ENCODE results near the gene PLEKHO1. TPM values are rescaled to one million over a fixed set of nuclear protein-coding genes. Genes with fewer than 3 reads are reported as not detected.
"Not testable (repeated sequence)": the region's sequence is repeated elsewhere in the genome, so short reads cannot be mapped to it uniquely, and the experiment has no call there.

PLEKHO1 gene
- polyA plus RNA-seq, 1 donor from 2014 or later = 213 TPM

GRCh38 chr1:150144606-150145005 lies 5.1 kb upstream of the PLEKHO1 start:
- Histone ChIP-seq H3K27me3 (ENCODE audit: insufficient read depth, low read depth, low read length) (no peaks in the 10 kb centered on the region), H3K36me3 (ENCODE audit: insufficient read depth, low read length) (no peaks in the 10 kb centered on the region), H3K27ac (ENCODE audit: low read length) (no peak overlapping the region), H3K4me3 (ENCODE audit: low read length) (no peak overlapping the region), H2AFZ (ENCODE audit: low read depth, low read length) (no peak overlapping the region), H4K20me1 (ENCODE audit: insufficient read depth) (no peaks in the 10 kb centered on the region), H3K4me2 (ENCODE audit: low read length) (no peak overlapping the region), H3K9me2 (ENCODE audit: insufficient read depth, low read length) (no peaks in the 10 kb centered on the region), H3K79me2 (replicated peaks; ENCODE audit: insufficient read depth, low read length) (peaks cover 24% of the 10 kb centered on the region), H3K9ac (ENCODE audit: low read length) (no peak overlapping the region), H3F3A (ENCODE audit: insufficient read depth, low read length, poor library complexity, severe bottlenecking) (no peaks in the 10 kb centered on the region), H3K9me3 (ENCODE audit: low read length) (no peaks in the 10 kb centered on the region)
- TF ChIP-seq, protein P1, sequence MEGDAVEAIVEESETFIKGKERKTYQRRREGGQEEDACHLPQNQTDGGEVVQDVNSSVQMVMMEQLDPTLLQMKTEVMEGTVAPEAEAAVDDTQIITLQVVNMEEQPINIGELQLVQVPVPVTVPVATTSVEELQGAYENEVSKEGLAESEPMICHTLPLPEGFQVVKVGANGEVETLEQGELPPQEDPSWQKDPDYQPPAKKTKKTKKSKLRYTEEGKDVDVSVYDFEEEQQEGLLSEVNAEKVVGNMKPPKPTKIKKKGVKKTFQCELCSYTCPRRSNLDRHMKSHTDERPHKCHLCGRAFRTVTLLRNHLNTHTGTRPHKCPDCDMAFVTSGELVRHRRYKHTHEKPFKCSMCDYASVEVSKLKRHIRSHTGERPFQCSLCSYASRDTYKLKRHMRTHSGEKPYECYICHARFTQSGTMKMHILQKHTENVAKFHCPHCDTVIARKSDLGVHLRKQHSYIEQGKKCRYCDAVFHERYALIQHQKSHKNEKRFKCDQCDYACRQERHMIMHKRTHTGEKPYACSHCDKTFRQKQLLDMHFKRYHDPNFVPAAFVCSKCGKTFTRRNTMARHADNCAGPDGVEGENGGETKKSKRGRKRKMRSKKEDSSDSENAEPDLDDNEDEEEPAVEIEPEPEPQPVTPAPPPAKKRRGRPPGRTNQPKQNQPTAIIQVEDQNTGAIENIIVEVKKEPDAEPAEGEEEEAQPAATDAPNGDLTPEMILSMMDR (IDR thresholded peaks at IDR 0.05; ENCODE audit: poor library complexity, severe bottlenecking) = no peak
- TF ChIP-seq EZH2 (IDR thresholded peaks at IDR 0.05; ENCODE audit: borderline replicate concordance, insufficient read depth, low read length, poor library complexity, severe bottlenecking) (no peak), SMC3 (conservative IDR thresholded peaks at IDR 0.05; ENCODE audit: poor library complexity) (no peak), TAF1 (IDR thresholded peaks at IDR 0.05; ENCODE audit: low read depth) (no peak), RAD21 (conservative IDR thresholded peaks at IDR 0.05) (no peak), MXI1 (conservative IDR thresholded peaks at IDR 0.05; ENCODE audit: poor library complexity, severe bottlenecking) (no peak), POLR2AphosphoS5 (IDR thresholded peaks at IDR 0.05) (no peak), EP300 (conservative IDR thresholded peaks at IDR 0.05; ENCODE audit: poor library complexity, severe bottlenecking) (no peak), REST (IDR thresholded peaks at IDR 0.05; ENCODE audit: borderline replicate concordance) (no peak)

DNA sequence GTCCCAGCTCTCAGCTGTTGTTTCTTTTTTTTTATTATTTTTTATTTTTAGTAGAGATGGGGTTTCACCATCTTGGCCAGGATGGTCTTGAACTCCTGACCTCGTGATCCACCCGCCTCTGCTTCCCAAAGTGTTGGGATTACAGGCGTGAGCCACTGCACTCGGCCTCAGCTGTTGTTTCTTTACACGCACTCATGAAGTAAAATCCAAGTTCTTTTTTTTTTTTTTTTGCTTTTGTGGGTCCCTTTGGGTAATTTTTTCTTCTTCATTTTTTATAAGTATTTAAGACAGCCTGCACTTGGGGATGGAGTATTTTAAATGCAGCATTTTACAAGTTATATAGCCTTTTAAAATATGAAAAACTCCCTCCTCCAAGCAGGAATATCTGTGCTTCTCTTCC lies 3.7 kb upstream of the PLEKHO1 start:
- H2AFZ ChIP-seq (ENCODE audit: low read depth, low read length); H3K9me2 ChIP-seq (ENCODE audit: insufficient read depth, low read length); H3K4me3 ChIP-seq (ENCODE audit: low read length); H3F3A ChIP-seq (ENCODE audit: insufficient read depth, low read length, poor library complexity, severe bottlenecking); H3K4me2 ChIP-seq (ENCODE audit: low read length); H3K9me3 ChIP-seq (ENCODE audit: low read length); H3K9ac ChIP-seq (ENCODE audit: low read length); H3K27ac ChIP-seq (ENCODE audit: low read length); H4K20me1 ChIP-seq (ENCODE audit: insufficient read depth); H3K36me3 ChIP-seq (ENCODE audit: insufficient read depth, low read length); H3K27me3 ChIP-seq (ENCODE audit: insufficient read depth, low read depth, low read length): not testable (repeated sequence)
- peaks cover 31% of the 10 kb centered on the region for H3K79me2 ChIP-seq (replicated peaks; ENCODE audit: insufficient read depth, low read length)
